HG03469 (cell line): ENCODE results near the gene UPK2.
"Not testable (repeated sequence)": the region's sequence is repeated elsewhere in the genome, so short reads cannot be mapped to it uniquely, and the experiment has no call there.

Source experiments
- ATAC-seq: cut with Tn5 transposase; IDR thresholded peaks from one replicate; pipeline ENCODE4 v1.9.1; 2021; ENCODE audit warnings: mild to moderate bottlenecking, moderate library complexity, moderate number of reproducible peaks; ENCODE audit not compliant: unreplicated experiment

UPK2 gene

DNA sequence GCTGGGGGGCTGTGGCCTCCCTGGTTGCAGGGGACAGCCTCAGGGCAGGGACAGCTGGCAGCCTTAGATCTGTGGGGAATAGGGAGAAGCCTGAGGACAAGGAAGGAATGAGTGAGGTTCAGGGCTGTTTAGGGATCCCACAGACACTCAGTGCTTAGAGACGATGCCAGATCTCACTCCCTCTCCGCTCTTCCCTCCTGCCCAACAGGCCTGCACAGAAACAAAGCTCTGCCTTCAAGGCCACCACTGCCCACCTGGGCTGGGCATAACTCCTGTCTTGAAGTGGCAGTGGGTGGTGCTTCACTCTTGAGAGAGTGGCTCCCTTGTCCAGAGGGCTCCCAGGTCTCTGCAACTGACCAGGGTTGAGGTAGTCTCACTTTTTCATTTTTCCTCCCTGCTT lies 28.7 kb downstream of the UPK2 start:
- no peak for ATAC-seq

DNA sequence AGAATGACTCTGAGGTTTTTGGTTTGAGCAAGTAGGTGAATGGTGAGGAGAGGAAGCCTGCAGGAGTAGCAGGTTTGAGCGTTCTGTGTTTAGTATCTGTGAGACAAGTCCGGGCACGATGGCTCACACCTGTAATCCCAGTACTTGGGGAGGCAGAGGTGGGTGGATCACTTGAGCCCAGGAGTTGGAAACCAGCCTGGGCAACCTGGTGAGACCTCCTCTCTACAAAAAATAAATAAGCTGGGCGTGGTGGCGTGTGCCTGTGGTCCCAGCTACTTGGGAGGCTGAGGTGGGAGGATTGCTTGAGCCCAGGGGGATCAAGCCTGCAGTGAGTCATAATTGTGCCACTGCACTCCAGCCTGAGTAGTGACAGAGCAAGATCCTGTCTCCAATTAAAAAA lies 32.2 kb downstream of the UPK2 start:
- no peak for ATAC-seq

DNA sequence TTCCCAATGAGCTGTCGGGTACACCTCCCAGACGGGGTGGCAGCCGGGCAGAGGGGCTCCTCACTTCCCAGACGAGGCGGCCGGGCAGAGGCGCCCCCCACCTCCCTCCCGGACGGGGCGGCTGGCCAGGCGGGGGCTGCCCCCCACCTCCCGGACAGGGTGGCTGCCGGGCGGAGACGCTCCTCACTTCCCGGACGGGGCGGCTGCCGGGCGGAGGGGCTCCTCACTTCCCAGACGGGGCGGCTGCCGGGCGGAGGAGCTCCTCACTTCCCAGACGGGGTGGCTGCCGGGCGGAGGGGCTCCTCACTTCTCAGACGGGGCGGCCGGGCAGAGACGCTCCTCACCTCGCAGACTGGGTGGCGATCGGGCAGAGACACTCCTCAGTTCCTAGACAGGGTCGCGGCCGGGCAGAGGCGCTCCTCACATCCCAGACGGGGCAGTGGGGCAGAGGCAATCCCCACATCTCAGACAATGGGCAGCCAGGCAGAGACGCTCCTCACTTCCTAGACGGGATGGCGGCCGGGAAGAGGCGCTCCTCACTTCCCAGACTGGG lies 35.5 kb downstream of the UPK2 start:
- not testable (repeated sequence) for ATAC-seq

DNA sequence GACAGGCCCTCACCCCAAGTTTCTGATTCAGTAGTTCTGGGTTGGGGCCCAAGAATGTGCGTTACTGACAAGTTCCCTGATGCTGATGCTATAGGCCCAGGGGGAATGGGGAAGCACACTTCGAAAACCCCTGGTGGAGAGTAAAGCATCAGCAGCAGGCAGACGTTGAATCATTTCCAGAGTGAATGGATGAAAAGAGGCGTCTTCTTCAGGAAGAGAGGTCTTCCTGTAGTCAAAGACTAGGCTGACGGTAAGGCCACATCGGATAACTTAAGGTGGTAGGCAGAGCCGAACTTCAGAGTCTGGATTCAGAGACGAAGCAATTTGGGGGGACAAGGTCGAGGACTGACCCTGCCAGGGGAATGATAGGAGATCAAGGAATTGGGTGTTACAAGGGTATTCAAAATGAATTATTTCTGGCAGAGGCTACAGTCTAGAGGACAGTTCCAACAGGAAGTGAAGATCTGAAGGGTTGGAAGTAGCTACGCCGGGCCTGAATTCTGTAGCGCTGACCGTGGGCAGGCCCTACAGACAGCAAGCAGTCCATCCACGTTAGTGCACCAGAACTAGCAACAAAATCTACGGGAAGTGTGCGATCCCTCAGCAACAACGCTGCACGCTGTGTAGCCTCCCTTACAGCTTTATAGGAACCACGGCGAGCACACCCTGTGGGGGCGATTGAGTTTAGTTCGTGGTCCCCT lies 41.0 kb downstream of the UPK2 start:
- ATAC-seq: peak; percentile 2

DNA sequence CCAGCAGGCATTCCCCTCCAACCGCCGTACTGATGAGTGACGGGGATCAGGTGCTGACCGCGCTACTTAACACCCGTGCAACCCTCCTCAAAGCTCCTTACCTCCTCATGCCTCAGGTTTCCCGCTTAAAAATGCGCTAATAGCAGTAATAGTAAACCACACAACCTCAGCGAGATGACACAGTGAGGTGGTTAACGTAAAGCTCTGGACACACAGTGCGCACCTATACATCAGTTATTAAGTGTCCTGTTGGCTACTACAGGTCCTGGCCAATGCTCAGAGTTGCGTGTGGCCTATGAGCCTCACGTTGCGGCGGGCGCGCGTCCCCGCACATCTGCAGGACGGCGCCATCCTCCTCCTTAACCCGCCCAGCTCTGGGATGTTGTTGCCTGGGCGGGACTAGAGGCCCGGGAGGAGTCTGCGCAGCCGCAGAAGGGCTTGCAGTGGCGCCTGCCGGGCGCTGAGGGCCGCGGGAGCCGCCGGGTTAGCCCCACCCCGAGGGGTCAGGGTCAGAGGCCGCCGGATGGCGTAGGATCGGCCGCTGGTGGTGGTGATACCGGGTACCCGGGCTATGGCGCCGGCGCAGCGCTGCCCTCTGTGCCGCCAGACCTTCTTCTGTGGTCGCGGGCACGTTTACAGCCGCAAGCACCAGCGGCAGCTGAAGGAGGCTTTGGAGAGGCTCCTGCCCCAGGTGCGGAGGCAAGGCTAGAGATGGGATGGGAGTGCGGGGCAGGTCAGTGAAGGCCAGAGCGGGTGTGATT lies 41.7 kb downstream of the UPK2 start, which contains the start of gene CENATAC:
Gene CENATAC (plus strand): TSS at position 512 of the 761 bp plus-strand sequence. CDS start 60 bp downstream, at position 572.
- peak; percentile 85 for ATAC-seq

DNA sequence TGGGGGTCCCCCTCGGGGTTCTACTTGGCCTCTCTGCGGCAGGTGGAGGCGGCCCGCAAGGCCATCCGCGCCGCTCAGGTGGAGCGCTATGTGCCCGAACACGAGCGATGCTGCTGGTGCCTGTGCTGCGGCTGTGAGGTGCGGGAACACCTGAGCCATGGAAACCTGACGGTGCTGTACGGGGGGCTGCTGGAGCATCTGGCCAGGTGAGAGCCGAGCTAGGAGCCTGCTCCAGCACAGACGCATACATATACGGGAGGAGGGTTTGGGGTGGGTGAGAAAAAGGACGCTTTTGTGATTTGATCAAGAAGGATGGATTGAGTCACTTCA lies 42.3 kb downstream of the UPK2 start:
- ATAC-seq: no peak

DNA sequence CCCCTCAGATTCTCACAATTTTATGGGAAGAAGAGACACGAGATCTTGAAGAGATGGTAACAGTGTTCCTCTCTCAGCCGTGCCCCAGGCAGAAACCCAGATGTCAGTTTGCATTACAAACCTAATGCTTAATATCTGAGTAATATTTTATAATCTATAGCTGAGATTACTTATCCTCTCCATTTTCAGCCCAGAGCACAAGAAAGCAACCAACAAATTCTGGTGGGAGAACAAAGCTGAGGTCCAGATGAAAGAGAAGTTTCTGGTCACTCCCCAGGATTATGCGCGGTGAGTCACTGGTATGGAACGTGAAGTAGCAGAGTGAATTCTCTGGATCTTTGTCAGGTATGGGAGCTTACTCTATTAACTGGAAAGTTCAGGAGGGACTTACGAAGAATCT lies 42.7 kb downstream of the UPK2 start:
- no peak for ATAC-seq

DNA sequence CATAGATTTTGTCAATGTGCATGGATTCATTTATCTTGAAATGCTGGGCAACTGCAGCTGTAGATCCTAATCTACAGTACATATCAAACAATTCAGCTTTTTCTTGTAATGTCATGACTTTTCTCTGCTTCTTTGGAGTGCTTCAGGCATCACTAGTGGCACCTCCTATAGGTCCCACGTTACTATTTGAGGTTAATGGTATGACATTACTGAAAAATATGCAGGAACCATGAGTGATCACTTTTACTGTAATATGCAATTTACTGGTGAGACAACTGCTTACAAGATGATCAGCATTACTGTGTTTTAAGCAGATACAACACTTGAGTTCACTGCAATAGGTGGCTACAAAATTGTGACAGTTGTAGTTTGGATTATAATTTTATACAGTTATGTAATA lies 44.8 kb downstream of the UPK2 start:
- ATAC-seq: no peak

DNA sequence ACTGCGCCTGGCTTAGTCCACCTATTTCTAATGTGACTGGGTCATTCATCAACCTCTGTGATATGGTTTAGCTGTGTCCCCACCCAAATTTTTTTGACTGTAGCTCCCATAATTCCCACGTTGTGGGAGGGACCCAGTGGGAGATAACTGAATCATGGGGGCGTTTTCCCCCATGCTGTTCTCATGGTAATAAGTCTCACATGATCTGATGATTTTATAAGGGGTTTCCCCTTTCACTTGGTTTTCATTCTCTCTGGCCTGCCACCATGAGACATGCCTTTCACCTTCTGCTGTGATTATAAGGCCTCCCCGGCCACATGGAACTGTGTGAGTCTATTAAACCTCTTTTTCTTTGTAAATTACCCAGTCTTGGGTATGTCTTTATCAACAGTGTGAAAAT lies 50.6 kb downstream of the UPK2 start:
- ATAC-seq: no peak
